GM12878 (cell line): ENCODE measurements around the gene PRPF6. TPM values are rescaled to one million over a fixed set of nuclear protein-coding genes. Genes with fewer than 3 reads are reported as not detected.

ENCODE experiments used
- NR2F1 ChIP-seq: fragments of 450-650 bp; conservative IDR thresholded peaks from 2 replicates; pipeline ENCODE4 v1.6.1; 2017; ENCODE audit warnings: mild to moderate bottlenecking
- RAD51 ChIP-seq: fragments of 450-650 bp; IDR thresholded peaks from 2 replicates; pipeline ENCODE4 v1.6.1; 2016; ENCODE audit warnings: moderate library complexity, mild to moderate bottlenecking, inconsistent platforms
- STAT1 ChIP-seq: fragments of 450-650 bp; conservative IDR thresholded peaks from 2 replicates; pipeline ENCODE4 v1.6.1; 2014; ENCODE audit warnings: antibody characterized with exemption, mild to moderate bottlenecking
- TCF12 ChIP-seq: IDR thresholded peaks from 2 replicates; pipeline ENCODE4 v1.6.1; 2011; ENCODE audit warnings: low read depth, mild to moderate bottlenecking, low read length
- polyA plus RNA-seq, 11 experiments: library from polyadenylated mRNA; depleted of rRNA in 4 of 11; unstranded in 6 of 11; stranded (reverse) in 5 of 11; fragments of >200 nt; fragmentation: Nextera tagmentation in 4 of 11; fragmentation: Illumina TruSeq in 1 of 11; extraction: Ambion mirVana in 4 of 11; extraction: Trizol in 1 of 11; gene quantifications; 1 replicate in 1 of 11; 2 replicates in 10 of 11; pipeline versions ENCODE4 v1.2.1 to v1.2.3, GENCODE V29; 2011 to 2016; ENCODE audit warnings: inconsistent platforms in 2 of 11, missing spikeins in 2 of 11, low read depth in 1 of 11
- total RNA-seq, 4 experiments: library from RNA; depleted of rRNA in 3 of 4; stranded (reverse); fragments of >200 nt in 3 of 4; fragmentation: Illumina TruSeq in 1 of 4; extraction: Trizol in 1 of 4; gene quantifications; 2 replicates each; pipeline versions ENCODE4 v1.2.1 to v1.2.3, GENCODE V29; 2013 to 2021
- TF ChIP-seq, protein P1 (sequence below): fragments of 150-350 bp; IDR thresholded peaks from 2 replicates; pipeline ENCODE4 v1.6.1; 2016; ENCODE audit warnings: low read depth, low read length
- TF ChIP-seq, protein P2 (sequence below): fragments of 450-650 bp; IDR thresholded peaks from 2 replicates; pipeline ENCODE4 v1.6.1; 2016; ENCODE audit warnings: mild to moderate bottlenecking

The PRPF6 gene
- total and polyA plus RNA-seq, 10 of the 15 experiments (the other 5 are each of a cell fraction or from before 2014, with no cell fraction given): 5.0 to 102 (median 71.3) TPM

DNA sequence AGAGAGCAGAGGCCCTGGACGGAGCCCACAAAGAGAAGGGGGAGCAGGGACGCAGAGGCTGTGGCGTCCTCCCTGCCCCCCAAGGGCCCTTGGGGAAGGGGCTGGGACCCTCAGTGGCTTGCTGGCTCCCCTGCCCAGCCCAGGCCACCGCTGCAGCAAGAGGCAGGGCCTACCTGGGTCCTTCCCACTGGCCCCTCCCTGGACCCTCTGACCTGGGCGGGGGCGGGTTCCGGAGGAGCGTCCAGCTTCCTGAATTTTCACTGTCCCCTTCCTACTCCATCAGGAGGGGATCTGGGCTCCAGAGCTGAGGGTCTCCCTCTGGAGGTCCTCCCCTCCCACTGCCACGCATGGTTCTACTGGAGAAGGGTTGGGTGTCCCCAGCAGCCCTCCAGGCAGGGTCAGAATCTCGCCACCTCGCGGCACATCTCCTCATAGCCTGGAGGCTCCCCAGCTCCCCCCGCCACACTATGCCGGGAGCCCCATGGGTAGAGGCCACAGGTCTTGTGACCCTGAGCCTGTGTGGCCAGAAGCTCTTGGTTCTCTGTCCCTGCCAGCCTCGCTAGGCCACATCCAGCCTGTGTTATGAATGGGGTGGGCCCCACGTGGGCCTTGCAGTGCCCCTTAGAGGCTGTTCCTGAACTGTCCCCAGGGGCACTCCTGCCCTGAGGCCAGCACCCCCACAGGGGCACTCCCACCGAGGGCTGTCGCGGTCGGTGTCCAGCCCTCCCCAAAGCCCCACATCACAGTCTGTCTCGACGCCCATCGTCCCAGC lies 69.5 kb downstream of the PRPF6 start (continued):
- TF ChIP-seq, protein P1, sequence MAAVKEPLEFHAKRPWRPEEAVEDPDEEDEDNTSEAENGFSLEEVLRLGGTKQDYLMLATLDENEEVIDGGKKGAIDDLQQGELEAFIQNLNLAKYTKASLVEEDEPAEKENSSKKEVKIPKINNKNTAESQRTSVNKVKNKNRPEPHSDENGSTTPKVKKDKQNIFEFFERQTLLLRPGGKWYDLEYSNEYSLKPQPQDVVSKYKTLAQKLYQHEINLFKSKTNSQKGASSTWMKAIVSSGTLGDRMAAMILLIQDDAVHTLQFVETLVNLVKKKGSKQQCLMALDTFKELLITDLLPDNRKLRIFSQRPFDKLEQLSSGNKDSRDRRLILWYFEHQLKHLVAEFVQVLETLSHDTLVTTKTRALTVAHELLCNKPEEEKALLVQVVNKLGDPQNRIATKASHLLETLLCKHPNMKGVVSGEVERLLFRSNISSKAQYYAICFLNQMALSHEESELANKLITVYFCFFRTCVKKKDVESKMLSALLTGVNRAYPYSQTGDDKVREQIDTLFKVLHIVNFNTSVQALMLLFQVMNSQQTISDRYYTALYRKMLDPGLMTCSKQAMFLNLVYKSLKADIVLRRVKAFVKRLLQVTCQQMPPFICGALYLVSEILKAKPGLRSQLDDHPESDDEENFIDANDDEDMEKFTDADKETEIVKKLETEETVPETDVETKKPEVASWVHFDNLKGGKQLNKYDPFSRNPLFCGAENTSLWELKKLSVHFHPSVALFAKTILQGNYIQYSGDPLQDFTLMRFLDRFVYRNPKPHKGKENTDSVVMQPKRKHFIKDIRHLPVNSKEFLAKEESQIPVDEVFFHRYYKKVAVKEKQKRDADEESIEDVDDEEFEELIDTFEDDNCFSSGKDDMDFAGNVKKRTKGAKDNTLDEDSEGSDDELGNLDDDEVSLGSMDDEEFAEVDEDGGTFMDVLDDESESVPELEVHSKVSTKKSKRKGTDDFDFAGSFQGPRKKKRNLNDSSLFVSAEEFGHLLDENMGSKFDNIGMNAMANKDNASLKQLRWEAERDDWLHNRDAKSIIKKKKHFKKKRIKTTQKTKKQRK: no peak
- no peak for TF ChIP-seq RAD51
- TF ChIP-seq STAT1: no peak
- TF ChIP-seq NR2F1: peak; percentile 22; the same call in 1 of the 2 replicates
- no peak for TF ChIP-seq TCF12
- TF ChIP-seq, protein P2, sequence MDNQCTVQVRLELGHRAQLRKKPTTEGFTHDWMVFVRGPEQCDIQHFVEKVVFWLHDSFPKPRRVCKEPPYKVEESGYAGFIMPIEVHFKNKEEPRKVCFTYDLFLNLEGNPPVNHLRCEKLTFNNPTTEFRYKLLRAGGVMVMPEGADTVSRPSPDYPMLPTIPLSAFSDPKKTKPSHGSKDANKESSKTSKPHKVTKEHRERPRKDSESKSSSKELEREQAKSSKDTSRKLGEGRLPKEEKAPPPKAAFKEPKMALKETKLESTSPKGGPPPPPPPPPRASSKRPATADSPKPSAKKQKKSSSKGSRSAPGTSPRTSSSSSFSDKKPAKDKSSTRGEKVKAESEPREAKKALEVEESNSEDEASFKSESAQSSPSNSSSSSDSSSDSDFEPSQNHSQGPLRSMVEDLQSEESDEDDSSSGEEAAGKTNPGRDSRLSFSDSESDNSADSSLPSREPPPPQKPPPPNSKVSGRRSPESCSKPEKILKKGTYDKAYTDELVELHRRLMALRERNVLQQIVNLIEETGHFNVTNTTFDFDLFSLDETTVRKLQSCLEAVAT: no peak
